Fibroblast of skin of left biceps (primary cell): ENCODE results near the gene MAGI1.
"Not testable (repeated sequence)": the region's sequence is repeated elsewhere in the genome, so short reads cannot be mapped to it uniquely, and the experiment has no call there.

ENCODE experiments used
- DNase-seq, 2 experiments: peaks; one replicate each; pipeline ENCODE4 v3.0.0-alpha.2; 2013; ENCODE audit warnings: low read depth in 2 of 2

MAGI1 gene

GRCh38 chr3:65873869-65874268, 164.8 kb downstream of the MAGI1 start:
- DNase-seq: no peak

- no peak for DNase-seq
These were observed 165.7 kb downstream of the MAGI1 start for GRCh38 chr3:65873028-65873427.

DNA sequence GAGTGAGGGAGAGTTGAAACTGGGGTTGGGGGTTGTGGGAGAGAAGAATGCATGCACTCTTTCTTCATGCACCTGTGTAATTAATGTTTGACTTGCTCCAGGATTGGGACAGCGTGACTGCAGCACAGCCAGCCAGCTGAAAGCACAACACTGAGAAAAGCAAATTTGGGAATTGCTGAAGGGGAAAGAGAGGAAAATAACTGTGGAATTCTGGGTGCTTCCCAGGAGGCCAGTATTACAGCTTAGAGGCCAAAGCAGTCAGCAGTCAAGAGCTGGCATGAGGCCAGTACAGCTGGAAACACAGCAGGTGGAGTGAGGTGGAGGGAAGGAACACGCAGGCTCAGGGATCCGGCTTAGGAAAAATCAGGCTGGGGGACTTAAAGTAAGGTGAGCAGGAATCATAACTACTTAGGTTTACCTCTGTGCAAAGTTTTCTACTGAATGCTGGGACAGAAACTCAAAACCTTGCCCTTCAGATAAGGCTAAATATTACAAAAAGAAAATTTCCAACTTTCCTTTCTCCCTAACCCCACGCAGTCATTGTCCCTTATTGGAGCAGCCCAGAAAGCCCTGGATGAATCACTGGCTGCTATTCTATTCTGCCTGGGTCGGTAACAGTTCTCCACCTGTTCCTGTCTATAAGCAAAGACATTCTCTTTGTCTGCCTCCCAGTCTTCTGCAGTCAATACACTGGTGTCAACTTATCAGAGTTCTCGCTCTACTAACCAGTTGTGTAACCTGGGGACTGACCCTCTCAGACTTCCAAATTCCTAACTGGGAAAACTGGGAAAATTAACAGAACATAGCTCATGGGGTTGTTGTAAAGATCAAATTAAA, 167.2 kb downstream of the MAGI1 start:
- no peak for DNase-seq

DNA sequence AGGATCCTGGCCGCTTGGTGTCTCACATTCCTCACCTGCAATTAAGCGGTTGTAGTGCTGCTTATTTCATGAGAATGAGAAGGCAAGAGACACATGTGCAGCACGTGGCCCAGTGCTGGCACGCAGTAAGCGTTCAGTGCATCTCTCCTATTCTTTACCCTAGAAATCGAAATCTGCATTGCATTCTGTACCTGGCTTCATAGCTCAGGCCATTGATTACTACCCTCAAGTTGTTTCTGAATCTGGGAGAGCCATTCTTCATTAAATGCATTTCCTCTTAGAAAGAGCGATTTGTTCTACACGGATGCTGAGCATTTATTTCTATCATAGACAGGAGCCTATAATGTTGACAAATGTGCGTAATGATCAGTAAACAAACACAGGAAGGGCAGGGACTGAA, 168.9 kb downstream of the MAGI1 start:
- DNase-seq: no peak

- DNase-seq: no peak
These were observed 171.1 kb downstream of the MAGI1 start for GRCh38 chr3:65867463-65868210.

DNA sequence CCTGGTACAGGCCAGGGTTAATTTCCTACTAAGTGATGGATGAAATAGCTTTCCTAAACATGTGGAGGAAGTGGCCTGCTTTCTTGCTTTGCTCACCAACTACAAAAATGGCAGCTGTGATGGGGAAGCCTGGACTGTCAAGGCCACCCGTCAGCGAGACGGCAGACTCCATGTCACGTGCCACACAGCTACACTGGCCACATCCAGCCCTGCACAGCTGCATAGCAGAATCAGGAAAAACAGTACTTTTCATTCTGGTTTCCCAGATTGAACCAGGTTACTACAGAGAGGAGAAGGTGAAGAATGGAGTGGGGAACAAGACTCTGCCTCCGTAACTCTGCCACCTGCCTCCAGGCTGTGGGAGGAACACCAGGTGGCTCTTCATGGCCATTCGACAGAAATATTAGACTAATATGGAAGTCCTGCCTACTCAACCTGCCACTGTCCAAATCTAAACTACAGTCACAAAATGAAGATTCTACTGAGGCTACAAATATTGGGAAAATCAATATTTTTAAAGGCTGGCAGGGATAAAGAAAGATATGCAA, 174.3 kb downstream of the MAGI1 start:
- DNase-seq: no peak

DNA sequence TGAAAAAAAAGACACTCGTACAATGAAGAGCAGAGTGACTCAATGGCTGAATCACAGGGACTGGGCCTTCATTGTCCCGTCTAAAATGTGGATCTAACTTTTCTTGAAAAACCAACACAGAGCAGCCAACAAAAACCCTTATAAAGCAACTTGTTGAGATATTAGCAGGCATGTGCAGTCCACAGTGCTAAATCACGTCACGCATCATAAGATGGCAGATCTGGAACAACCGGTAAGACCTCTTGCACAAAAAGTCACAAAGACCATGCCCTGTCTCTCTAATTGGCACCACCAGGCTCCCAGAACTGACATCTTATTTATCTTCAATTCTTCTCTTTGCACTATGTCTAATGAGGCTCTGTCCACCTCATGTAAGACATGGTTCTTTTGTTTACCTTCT, 177.0 kb downstream of the MAGI1 start:
- no peak for DNase-seq

GRCh38 chr3:65859612-65860011, 179.1 kb downstream of the MAGI1 start:
- not testable (repeated sequence) for DNase-seq

GRCh38 chr3:65858749-65859148, 180.0 kb downstream of the MAGI1 start:
- no peak for DNase-seq

DNA sequence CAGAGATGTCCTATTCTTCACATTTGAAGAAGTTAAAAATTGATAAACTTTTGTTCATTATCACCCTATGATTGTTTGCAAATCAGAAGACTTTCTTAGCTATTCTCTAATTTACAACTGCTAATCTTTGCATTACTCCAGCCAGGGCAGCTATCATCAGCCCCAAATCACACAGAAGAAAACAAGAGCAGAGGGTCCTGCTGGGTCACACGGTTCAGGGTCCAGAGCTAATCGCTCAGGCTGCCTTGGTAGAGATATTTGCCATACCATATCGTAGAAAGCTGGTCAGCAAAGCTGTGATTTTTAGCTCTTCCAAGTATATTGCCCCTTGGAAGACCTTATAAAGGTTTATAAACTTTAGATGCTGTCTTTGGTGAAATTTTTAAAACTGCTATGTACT, 181.4 kb downstream of the MAGI1 start:
- no peak for DNase-seq

DNA sequence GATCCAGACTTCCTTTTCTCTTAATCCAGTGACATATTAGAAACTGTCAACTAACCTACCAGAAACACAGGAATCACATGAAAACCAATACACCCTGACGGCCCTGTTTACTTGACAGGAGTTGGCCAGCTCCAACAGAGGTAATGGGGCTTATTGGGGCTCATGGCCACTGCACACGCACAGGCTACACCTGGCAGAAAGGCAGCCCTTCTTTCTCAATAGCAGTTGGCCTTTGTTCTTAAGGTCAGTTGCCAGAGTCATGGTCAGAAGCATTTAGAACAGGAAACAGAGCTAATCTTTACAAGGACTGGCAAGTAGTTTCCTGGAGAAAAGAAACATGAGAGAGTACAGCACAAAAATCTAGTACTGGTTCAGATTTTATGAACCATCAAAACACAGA, 181.8 kb downstream of the MAGI1 start:
- no peak for DNase-seq

- DNase-seq: no peak
These were observed 183.2 kb downstream of the MAGI1 start for GRCh38 chr3:65855370-65856100.

DNA sequence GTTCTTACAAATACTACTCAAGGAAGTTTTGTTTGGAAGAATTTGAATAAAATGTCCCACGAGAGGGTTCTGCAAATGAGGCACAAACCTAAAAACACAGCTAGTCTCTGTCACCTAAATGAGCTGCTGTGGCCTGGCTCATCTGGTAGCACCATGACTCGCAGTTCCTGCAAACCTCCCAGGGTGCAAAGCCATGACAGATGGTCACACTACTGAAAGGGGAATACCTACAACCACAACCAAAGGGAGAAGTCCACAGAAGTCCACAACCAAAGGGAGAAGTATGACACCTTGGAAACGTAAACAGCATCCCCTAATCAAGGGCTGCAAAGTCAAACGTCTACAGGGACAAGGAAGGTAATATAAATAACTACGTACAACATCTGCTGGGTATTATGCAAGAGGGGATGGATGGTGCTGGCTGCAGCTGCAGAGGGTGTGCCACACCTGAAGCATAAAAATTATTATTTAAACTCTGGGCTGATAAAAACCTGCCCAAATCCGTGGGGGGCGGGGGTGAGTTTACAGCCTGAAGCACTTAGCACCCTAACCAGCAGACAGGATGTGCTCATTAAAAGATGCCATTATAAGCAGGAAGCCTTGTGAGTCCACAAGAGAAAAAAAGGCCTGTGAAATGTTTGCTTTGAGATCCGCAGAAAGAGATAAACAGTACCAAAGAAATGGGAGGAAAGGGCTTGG, 184.0 kb downstream of the MAGI1 start:
- no peak for DNase-seq

DNA sequence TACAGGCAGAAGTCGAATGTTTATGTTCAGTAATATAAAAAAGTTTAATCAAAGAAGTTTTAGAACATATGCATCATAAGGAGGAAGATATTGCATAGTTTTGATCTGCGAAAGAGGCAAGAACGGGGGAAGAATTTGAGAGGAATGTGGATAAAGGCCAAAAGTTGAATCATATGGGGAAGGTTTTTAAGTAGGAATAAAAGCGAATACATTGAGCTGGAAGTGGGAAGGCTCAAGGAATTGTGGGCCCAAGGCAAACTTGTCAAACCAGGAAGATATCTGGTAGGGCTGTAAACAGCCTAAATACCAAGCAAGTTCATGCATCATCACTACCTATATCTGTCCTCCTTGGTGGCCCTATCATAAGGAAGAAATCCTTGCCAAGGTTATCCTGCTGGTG, 186.9 kb downstream of the MAGI1 start:
- DNase-seq: peak; percentile 88 to 89

DNA sequence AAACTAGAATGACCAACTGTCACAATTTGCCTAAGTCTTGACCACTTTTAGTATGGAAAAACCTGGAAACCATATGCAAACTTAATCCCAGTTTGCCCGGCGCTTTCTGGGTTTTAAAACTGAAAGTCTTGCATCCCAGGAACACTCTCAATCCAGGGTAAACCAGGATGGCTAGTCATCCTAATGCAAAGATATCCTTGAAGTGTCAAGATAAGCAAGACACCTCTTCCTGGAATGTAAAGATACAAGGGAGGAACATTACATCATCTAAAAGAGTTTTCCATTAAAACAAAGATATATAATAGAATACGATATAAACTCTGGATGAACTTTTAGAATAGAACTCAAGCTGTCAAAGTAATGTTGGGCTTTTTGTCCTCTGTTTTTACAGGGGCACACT, 188.5 kb downstream of the MAGI1 start:
- no peak for DNase-seq

- peak; percentile 42 to 57 for DNase-seq
These were observed 190.7 kb downstream of the MAGI1 start for GRCh38 chr3:65848024-65848423.

GRCh38 chr3:65846936-65847335, 191.8 kb downstream of the MAGI1 start:
- DNase-seq: no peak

GRCh38 chr3:65844370-65844769, 194.3 kb downstream of the MAGI1 start:
- DNase-seq: no peak

- DNase-seq: no peak
These were observed 195.0 kb downstream of the MAGI1 start for GRCh38 chr3:65843732-65844131.

- no peak for DNase-seq
These were observed 201.1 kb downstream of the MAGI1 start for GRCh38 chr3:65837604-65838003.

DNA sequence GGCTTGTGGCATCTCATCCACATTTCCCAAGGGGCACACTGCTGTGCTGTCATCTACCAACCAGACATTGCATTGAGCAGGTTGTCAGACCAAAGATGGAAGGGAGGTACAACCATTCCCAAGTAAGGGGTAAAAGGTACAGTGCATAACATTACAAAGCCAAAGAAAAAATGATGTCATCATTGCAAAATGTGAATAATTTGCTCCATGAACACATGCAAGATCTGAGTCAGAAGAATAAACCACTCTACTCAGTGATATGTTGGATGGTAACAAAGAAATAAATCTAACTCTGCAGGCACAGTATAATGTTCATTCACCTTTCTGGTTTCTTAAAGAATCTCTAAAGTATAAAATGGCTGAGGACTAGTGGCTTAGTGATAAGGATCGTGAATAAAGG, 202.7 kb downstream of the MAGI1 start:
- no peak for DNase-seq
